HG03469 (cell line): ENCODE data around the gene THY1.
"Not testable (repeated sequence)": the region's sequence is repeated elsewhere in the genome, so short reads cannot be mapped to it uniquely, and the experiment has no call there.

ENCODE experiments used
- ATAC-seq: cut with Tn5 transposase; IDR thresholded peaks from one replicate; pipeline ENCODE4 v1.9.1; 2021; ENCODE audit warnings: mild to moderate bottlenecking, moderate library complexity, moderate number of reproducible peaks; ENCODE audit not compliant: unreplicated experiment

The THY1 gene

GRCh38 chr11:119419834-119420492 lies 3.0 kb downstream of the THY1 start:
- ATAC-seq, result no peak

- ATAC-seq, result no peak
Observed at GRCh38 chr11:119419246-119419645, 3.7 kb downstream of the THY1 start.

- ATAC-seq, result no peak
Observed at GRCh38 chr11:119418759-119419158, 4.2 kb downstream of the THY1 start.

- ATAC-seq, result no peak
Observed at GRCh38 chr11:119417726-119418540, 5.0 kb downstream of the THY1 start.

- no peak for ATAC-seq
Observed at GRCh38 chr11:119416606-119417580, 6.1 kb downstream of the THY1 start.

- ATAC-seq, result no peak
Observed at GRCh38 chr11:119415966-119416365, 7.0 kb downstream of the THY1 start.

GRCh38 chr11:119415517-119415916 lies 7.5 kb downstream of the THY1 start:
- ATAC-seq, result no peak

GRCh38 chr11:119414734-119415133 lies 8.2 kb downstream of the THY1 start:
- no peak for ATAC-seq

- no peak for ATAC-seq
Observed at GRCh38 chr11:119414321-119414720, 8.7 kb downstream of the THY1 start.

GRCh38 chr11:119412072-119412471 lies 10.9 kb downstream of the THY1 start:
- ATAC-seq, result no peak

- ATAC-seq, result no peak
Observed at GRCh38 chr11:119410501-119410900, 12.5 kb downstream of the THY1 start.

GRCh38 chr11:119409731-119410130 lies 13.2 kb downstream of the THY1 start:
- ATAC-seq, result no peak

GRCh38 chr11:119406005-119406404 lies 17.0 kb downstream of the THY1 start:
- ATAC-seq, result no peak

- not testable (repeated sequence) for ATAC-seq
Observed at GRCh38 chr11:119405448-119405847, 17.5 kb downstream of the THY1 start.

GRCh38 chr11:119404872-119405271 lies 18.1 kb downstream of the THY1 start:
- no peak for ATAC-seq

- ATAC-seq, result no peak
Observed at GRCh38 chr11:119403021-119403420, 20.0 kb downstream of the THY1 start.

- ATAC-seq, result no peak
Observed at GRCh38 chr11:119402470-119402869, 20.5 kb downstream of the THY1 start.

GRCh38 chr11:119400860-119401259 lies 22.1 kb downstream of the THY1 start:
- ATAC-seq, result no peak

GRCh38 chr11:119397740-119398139 lies 25.2 kb downstream of the THY1 start:
- no peak for ATAC-seq

GRCh38 chr11:119396835-119397234 lies 26.1 kb downstream of the THY1 start:
- no peak for ATAC-seq

GRCh38 chr11:119391275-119391674 lies 31.7 kb downstream of the THY1 start:
- no peak for ATAC-seq
